Right atrium auricular region (tissue), 2 donors: ENCODE results near the gene SLX4IP. TPM values are rescaled to one million over a fixed set of nuclear protein-coding genes. Genes with fewer than 3 reads are reported as not detected.
"Not testable (repeated sequence)": the region's sequence is repeated elsewhere in the genome, so short reads cannot be mapped to it uniquely, and the experiment has no call there.

Experiments used
- DNase-seq: peaks from one replicate; pipeline ENCODE4 v3.0.0-alpha.2; 2019; ENCODE audit warnings: low spot score
- H3K27ac ChIP-seq, 2 donors: fragments of 200-600 bp; sonication (generic); 1 replicate in 1 of 2; 2 replicates in 1 of 2; pipeline ENCODE4 v1.5.1; 2016 to 2019
- H3K27me3 ChIP-seq, 2 donors: fragments of 200-600 bp; sonication (generic); one replicate each; pipeline versions ENCODE4 v1.5.1 to v1.6.0; 2017 to 2019
- H3K36me3 ChIP-seq: fragments of 200-600 bp; sonication (generic); one replicate; pipeline ENCODE4 v1.5.1; 2016
- H3K4me1 ChIP-seq, 2 donors: fragments of 200-600 bp; sonication (generic); one replicate each; pipeline versions ENCODE4 v1.5.1 to v1.6.0; 2017 to 2019
- H3K4me3 ChIP-seq, 2 donors: fragments of 200-600 bp; sonication (generic); 1 replicate in 1 of 2; 2 replicates in 1 of 2; pipeline ENCODE4 v1.5.1; 2017 to 2019; ENCODE audit warnings: mild to moderate bottlenecking in 1 of 2, moderate library complexity in 1 of 2
- H3K9me3 ChIP-seq, 2 donors: fragments of 200-600 bp; sonication (generic); one replicate each; pipeline ENCODE4 v1.5.1; 2019
- total RNA-seq, 2 donors: library from RNA; depleted of rRNA; stranded (reverse); fragments of >200 nt; gene quantifications; one replicate each; pipeline ENCODE4 v1.1.0, GENCODE V29; 2016
- TF ChIP-seq, protein P1 (sequence below), 2 donors: fragments of 200-600 bp; sonication (generic); IDR thresholded peaks; one replicate each; pipeline ENCODE4 v1.5.1; 2019; ENCODE audit warnings: antibody characterized with exemption in 2 of 2

Gene SLX4IP
- total RNA-seq, 2 donors from 2014 or later = 1.1 to 2.0 TPM

DNA sequence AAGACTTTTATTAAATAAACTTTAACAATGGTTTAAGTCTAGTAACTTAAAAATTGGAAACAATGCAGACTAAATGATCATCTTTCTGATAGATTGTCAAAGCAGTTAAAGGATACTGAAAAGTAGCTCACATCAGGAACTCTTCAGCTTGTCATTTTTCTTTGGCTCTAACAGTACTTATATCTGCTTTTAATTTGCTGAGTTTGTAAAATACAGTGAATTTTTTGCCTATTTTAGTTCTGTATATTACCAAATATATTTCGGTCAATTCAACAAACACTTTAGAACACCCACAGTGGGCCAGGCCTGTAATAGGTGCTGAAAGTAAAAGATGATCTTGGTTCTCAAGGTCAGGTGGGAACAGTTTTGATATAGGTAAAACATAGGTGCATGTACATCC lies 23.4 kb upstream of the SLX4IP start:
- TF ChIP-seq, protein P1, sequence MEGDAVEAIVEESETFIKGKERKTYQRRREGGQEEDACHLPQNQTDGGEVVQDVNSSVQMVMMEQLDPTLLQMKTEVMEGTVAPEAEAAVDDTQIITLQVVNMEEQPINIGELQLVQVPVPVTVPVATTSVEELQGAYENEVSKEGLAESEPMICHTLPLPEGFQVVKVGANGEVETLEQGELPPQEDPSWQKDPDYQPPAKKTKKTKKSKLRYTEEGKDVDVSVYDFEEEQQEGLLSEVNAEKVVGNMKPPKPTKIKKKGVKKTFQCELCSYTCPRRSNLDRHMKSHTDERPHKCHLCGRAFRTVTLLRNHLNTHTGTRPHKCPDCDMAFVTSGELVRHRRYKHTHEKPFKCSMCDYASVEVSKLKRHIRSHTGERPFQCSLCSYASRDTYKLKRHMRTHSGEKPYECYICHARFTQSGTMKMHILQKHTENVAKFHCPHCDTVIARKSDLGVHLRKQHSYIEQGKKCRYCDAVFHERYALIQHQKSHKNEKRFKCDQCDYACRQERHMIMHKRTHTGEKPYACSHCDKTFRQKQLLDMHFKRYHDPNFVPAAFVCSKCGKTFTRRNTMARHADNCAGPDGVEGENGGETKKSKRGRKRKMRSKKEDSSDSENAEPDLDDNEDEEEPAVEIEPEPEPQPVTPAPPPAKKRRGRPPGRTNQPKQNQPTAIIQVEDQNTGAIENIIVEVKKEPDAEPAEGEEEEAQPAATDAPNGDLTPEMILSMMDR (IDR thresholded peaks at IDR 0.05) = no peak
- Histone ChIP-seq H3K9me3 (no peaks in the 10 kb centered on the region), H3K27ac (no peak overlapping the region), H3K4me3 (no peak overlapping the region), H3K4me1 (peaks cover 0 to 13% of the 10 kb centered on the region in 2 donors), H3K27me3 (no peaks in the 10 kb centered on the region), H3K36me3 (peaks cover 22% of the 10 kb centered on the region)
- no peak for DNase-seq

DNA sequence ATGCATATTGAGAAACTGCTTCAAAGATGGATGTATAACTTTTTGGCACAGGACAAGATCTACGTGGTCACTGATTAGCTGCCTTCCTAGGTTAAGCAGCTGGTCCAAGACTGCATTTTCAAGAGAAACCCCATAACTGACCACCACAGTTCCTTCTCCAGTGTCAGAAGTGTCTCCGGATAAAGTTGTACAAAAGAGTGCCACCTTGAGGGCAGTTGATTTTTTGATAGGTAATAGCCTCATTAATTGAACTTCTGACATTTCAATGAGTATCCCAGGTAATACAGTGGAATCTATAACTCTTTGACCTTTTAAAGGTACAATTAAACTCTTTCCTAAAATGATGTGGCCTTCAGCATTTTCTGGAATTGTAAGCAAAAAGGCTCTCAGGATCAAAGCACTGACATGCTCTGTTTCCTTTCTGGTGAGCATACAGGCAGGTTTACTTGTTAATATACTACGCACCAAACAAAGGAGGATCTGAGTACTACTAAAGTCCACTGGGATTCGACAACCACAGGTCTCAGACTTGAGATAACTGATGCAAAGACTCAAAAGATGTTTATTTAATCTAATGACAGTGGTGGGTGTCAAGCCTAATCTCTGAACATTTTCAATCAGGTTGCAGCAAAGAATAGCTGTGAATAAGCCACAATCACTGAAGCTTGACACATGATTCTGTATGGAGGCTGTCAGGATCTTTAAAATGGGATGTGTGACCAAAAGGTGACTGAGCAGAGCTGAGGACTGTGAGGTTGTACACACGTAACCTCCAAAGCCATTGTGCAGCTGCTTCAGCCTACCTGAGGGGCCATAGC lies 22.3 kb upstream of the SLX4IP start:
- H3K27ac ChIP-seq = no peak overlapping the region
- H3K4me1 ChIP-seq = peaks cover 0 to 13% of the 10 kb centered on the region in 2 donors
- H3K9me3 ChIP-seq = no peaks in the 10 kb centered on the region
- H3K27me3 ChIP-seq = no peaks in the 10 kb centered on the region
- no peak overlapping the region for H3K4me3 ChIP-seq
- TF ChIP-seq, protein P1 (IDR thresholded peaks at IDR 0.05) = no peak
- H3K36me3 ChIP-seq = peaks cover 22% of the 10 kb centered on the region
- no peak for DNase-seq

DNA sequence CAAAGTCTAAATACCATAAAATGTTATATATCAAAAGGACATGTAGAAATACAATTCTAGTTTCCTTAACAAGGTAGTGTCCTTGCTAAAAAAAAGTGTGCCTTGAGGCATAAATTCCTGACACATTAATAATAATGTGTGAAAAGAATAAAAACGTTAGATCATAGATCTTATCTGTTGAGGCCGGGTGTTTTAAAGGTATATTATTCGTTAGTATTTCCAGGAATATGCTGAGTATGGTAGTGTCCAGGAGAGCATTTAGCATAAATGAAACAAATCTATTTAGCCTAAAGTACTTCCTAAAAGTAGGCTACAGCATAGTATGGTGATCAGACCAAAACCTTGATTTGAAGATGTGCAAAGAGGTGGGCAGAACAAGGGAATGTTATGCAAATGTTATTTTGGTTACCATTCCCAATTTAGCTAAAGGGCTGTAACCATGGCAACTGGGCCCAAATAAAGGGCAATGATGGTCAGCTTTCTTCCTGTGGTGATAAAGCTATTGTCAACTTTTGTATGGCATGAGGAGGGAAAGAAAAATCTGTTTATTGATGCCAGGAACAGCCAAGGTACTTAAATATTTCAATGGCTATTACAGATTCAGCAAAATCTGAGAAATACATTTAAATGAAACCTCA lies 20.0 kb upstream of the SLX4IP start:
- Histone ChIP-seq H3K27ac (no peak overlapping the region), H3K4me1 (peaks cover 0 to 13% of the 10 kb centered on the region in 2 donors), H3K9me3 (no peaks in the 10 kb centered on the region), H3K27me3 (no peaks in the 10 kb centered on the region), H3K36me3 (peaks cover 22% of the 10 kb centered on the region), H3K4me3 (no peak overlapping the region)
- TF ChIP-seq, protein P1 (IDR thresholded peaks at IDR 0.05) = no peak
- DNase-seq = no peak

DNA sequence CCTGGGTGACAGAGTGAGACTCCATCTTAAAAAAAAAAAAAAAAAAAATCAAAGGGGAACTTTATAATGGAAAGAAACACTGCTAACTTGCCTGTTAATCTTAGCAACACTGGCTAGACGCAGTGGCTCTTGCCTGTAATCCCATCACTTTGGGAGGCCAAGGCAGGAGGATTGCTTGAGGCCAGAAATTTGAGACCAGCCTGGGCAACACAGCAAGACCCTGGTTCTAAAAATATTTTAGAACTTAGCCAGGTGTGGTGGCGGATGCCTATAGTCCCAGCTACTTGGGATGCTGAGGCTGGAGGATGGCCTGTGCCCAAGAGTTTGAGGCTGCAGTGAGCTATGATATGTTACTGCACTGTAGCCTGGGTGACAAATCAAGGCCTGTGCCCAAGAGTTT lies 17.9 kb upstream of the SLX4IP start:
- Histone ChIP-seq H3K4me1 (peaks cover 0 to 13% of the 10 kb centered on the region in 2 donors), H3K36me3 (peaks cover 16% of the 10 kb centered on the region)
- not testable (repeated sequence) for H3K4me3 ChIP-seq

DNA sequence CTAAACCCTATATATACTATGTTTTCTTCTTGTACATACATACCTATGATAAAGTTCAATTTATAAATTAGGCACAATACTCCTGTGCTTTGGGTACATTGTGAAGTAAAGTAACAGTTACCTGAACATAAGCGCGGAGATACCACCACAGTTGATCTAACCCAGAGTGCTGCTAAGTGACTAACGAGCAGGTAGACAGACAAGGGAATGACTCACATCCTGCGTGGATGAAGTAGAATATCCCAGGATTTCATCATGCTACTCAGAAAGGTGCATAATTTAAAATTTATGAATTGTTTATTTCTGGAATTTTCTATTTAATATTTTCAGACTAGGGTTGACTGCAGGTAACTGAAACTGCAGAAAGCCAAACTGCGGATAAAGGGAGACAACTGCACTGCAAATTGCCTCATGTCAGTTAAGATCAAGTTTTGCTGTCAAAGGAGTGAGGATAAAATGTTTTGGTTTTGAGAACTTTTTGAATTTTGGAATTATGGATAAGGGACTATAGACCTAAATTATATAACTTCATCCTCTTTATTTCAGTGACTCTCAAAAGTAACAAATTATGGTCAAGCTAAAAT lies 15.5 kb upstream of the SLX4IP start:
- peaks cover 0 to 13% of the 10 kb centered on the region in 2 donors for H3K4me1 ChIP-seq
- no peaks in the 10 kb centered on the region for H3K36me3 ChIP-seq
- DNase-seq = no peak
- H3K4me3 ChIP-seq = no peak overlapping the region
- TF ChIP-seq, protein P1 (IDR thresholded peaks at IDR 0.05) = no peak
- no peaks in the 10 kb centered on the region for H3K27me3 ChIP-seq
- H3K27ac ChIP-seq = no peak overlapping the region
- H3K9me3 ChIP-seq = no peaks in the 10 kb centered on the region

More for the DNA sequence above, 17.9 kb upstream of the SLX4IP start:
- DNase-seq, H3K27ac ChIP-seq, H3K9me3 ChIP-seq, H3K27me3 ChIP-seq: not testable (repeated sequence)

DNA sequence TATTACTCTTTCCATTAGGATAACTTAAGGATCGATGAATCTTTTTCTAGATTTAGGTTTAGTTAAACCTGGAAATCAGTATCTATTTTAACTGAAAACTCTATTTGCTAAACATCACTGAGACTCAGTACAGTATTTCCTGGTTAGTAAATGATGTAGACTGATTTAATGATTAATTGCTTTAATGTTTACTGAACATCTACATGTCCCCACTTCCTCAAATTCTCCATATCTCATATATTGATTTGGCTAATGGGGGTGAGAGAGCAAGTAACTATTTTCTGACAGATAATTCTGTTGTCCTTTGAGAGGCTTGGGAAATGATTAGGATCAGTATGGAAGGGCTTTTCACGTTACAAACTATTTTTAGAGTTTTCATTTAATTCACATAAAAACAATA lies 11.4 kb upstream of the SLX4IP start:
- Histone ChIP-seq H3K36me3 (no peaks in the 10 kb centered on the region), H3K27me3 (no peaks in the 10 kb centered on the region), H3K4me1 (peaks cover 0 to 8% of the 10 kb centered on the region in 2 donors), H3K9me3 (no peaks in the 10 kb centered on the region), H3K27ac (no peak overlapping the region), H3K4me3 (no peak overlapping the region)
- no peak for DNase-seq
- TF ChIP-seq, protein P1 (IDR thresholded peaks at IDR 0.05) = no peak
